BE2C (cell line): ENCODE measurements around the gene GPRIN3.

ENCODE experiments used
- DNase-seq: peaks from one replicate; pipeline ENCODE4 v3.0.0-alpha.2; 2020
- H3K27me3 ChIP-seq: fragments of 250-450 bp; sonication (Bioruptor Pico); 2 replicates; pipeline ENCODE4 v1.5.1; 2020; ENCODE audit warnings: mild to moderate bottlenecking
- H3K36me3 ChIP-seq: fragments of 250-450 bp; sonication (Bioruptor Pico); 2 replicates; pipeline ENCODE4 v1.5.1; 2020; ENCODE audit warnings: mild to moderate bottlenecking
- H3K4me1 ChIP-seq: fragments of 250-450 bp; sonication (Bioruptor Pico); 2 replicates; pipeline ENCODE4 v1.5.1; 2020
- H3K4me3 ChIP-seq: 2 replicates; pipeline ENCODE4 v1.5.1; 2011; ENCODE audit warnings: low read depth, low read length
- H3K9me3 ChIP-seq: fragments of 250-450 bp; sonication (Bioruptor Pico); 2 replicates; pipeline ENCODE4 v1.5.1; 2020
- CTCF ChIP-seq: IDR thresholded peaks from 2 replicates; pipeline ENCODE4 v1.5.1; 2012; ENCODE audit warnings: mild to moderate bottlenecking, low read depth, low read length

The GPRIN3 gene

GRCh38 chr4:89243733-89244252, 63.8 kb downstream of the GPRIN3 start:
- Histone ChIP-seq H3K9me3 (no peaks in the 10 kb centered on the region), H3K4me1 (no peaks in the 10 kb centered on the region; the same call in 1 of the 2 replicates), H3K4me3 (no peak overlapping the region), H3K36me3 (no peaks in the 10 kb centered on the region), H3K27me3 (peaks cover 15% of the 10 kb centered on the region; the same call in 1 of the 2 replicates)
- no peak for DNase-seq
- no peak for TF ChIP-seq CTCF

GRCh38 chr4:89242864-89243732, 64.5 kb downstream of the GPRIN3 start:
- no peak for TF ChIP-seq CTCF
- no peak for DNase-seq
- Histone ChIP-seq H3K27me3 (peaks cover 10% of the 10 kb centered on the region; the same call in 1 of the 2 replicates), H3K4me1 (no peaks in the 10 kb centered on the region), H3K4me3 (no peak overlapping the region), H3K36me3 (no peaks in the 10 kb centered on the region), H3K9me3 (no peaks in the 10 kb centered on the region)

- H3K4me1 ChIP-seq, result no peaks in the 10 kb centered on the region
- H3K4me3 ChIP-seq, result no peak overlapping the region
- DNase-seq, result no peak
- TF ChIP-seq CTCF, result no peak
- no peaks in the 10 kb centered on the region for H3K9me3 ChIP-seq
- H3K36me3 ChIP-seq, result no peaks in the 10 kb centered on the region
- H3K27me3 ChIP-seq, result peaks cover 8% of the 10 kb centered on the region; the same call in 1 of the 2 replicates
These were observed 65.4 kb downstream of the GPRIN3 start for GRCh38 chr4:89242216-89242615.

GRCh38 chr4:89230271-89230670, 77.3 kb downstream of the GPRIN3 start:
- Histone ChIP-seq H3K36me3 (no peaks in the 10 kb centered on the region), H3K4me1 (no peaks in the 10 kb centered on the region)

GRCh38 chr4:89226665-89227574, 80.7 kb downstream of the GPRIN3 start:
- TF ChIP-seq CTCF, result peak; percentile 86
- no peaks in the 10 kb centered on the region for H3K9me3 ChIP-seq
- H3K27me3 ChIP-seq, result no peaks in the 10 kb centered on the region; the same call in 1 of the 2 replicates
- no peaks in the 10 kb centered on the region for H3K4me1 ChIP-seq
- DNase-seq, result peak; percentile 72
- no peak overlapping the region for H3K4me3 ChIP-seq
- H3K36me3 ChIP-seq, result no peaks in the 10 kb centered on the region

More at GRCh38 chr4:89230271-89230670, 77.3 kb downstream of the GPRIN3 start:
- no peaks in the 10 kb centered on the region for H3K9me3 ChIP-seq
- H3K4me3 ChIP-seq, result no peak overlapping the region
- TF ChIP-seq CTCF, result no peak
- no peaks in the 10 kb centered on the region; the same call in 1 of the 2 replicates for H3K27me3 ChIP-seq
- DNase-seq, result no peak
